Liver (tissue), 9 donors: ENCODE measurements around the gene CLIC5. TPM values are rescaled to one million over a fixed set of nuclear protein-coding genes. Genes with fewer than 3 reads are reported as not detected.

Experiments
- DNase-seq: peaks from one replicate; pipeline ENCODE4 v3.0.0-alpha.2; 2017; ENCODE audit warnings: low spot score
- H3K27ac ChIP-seq, 2 donors: one replicate each; pipeline ENCODE4 v1.7.0; 2013; ENCODE audit warnings: inconsistent platforms in 2 of 2, low read length in 2 of 2, control low read depth in 1 of 2, low read depth in 1 of 2, mild to moderate bottlenecking in 1 of 2
- H3K27me3 ChIP-seq, 4 donors: one replicate each; pipeline versions ENCODE4 v1.6.1 to v1.7.0; 2013; ENCODE audit warnings: low read length in 3 of 4, inconsistent platforms in 1 of 4, mild to moderate bottlenecking in 1 of 4, moderate library complexity in 1 of 4; ENCODE audit not compliant: control insufficient read depth in 4 of 4, insufficient read depth in 4 of 4
- H3K36me3 ChIP-seq, 4 donors: one replicate each; pipeline versions ENCODE4 v1.6.1 to v1.7.0; 2013; ENCODE audit warnings: low read length in 3 of 4, mild to moderate bottlenecking in 3 of 4, low read depth in 1 of 4, moderate library complexity in 1 of 4; ENCODE audit not compliant: control insufficient read depth in 4 of 4, insufficient read depth in 3 of 4
- H3K4me1 ChIP-seq, 4 donors: one replicate each; pipeline versions ENCODE4 v1.6.1 to v1.7.0; 2013; ENCODE audit warnings: low read length in 3 of 4, mild to moderate bottlenecking in 3 of 4, moderate library complexity in 1 of 4; ENCODE audit not compliant: control insufficient read depth in 4 of 4, insufficient read depth in 4 of 4
- H3K4me3 ChIP-seq, 3 donors: one replicate each; pipeline versions ENCODE4 v1.6.1 to v1.7.0; 2013; ENCODE audit warnings: low read length in 3 of 3, control low read depth in 1 of 3, low read depth in 1 of 3, mild to moderate bottlenecking in 1 of 3
- H3K9ac ChIP-seq, 2 donors: one replicate each; pipeline ENCODE4 v1.7.0; 2013; ENCODE audit warnings: low read length in 2 of 2, mild to moderate bottlenecking in 2 of 2, moderate library complexity in 2 of 2, control low read depth in 1 of 2, low read depth in 1 of 2
- H3K9me3 ChIP-seq, 4 donors: one replicate each; pipeline versions ENCODE4 v1.6.1 to v1.7.0; 2013; ENCODE audit warnings: low read length in 3 of 4; ENCODE audit not compliant: control insufficient read depth in 4 of 4
- FOXA1 ChIP-seq: IDR thresholded peaks from 2 replicates; pipeline ENCODE4 v1.6.1; 2016; ENCODE audit warnings: antibody characterized with exemption
- FOXA2 ChIP-seq: IDR thresholded peaks from 2 replicates; pipeline ENCODE4 v1.6.1; 2016; ENCODE audit warnings: antibody characterized with exemption
- HNF4A ChIP-seq, 2 donors: conservative IDR thresholded peaks; 2 replicates each; pipeline ENCODE4 v1.6.1; 2016; ENCODE audit warnings: antibody characterized with exemption in 2 of 2, mild to moderate bottlenecking in 2 of 2
- HNF4G ChIP-seq: IDR thresholded peaks from 2 replicates; pipeline ENCODE4 v1.6.1; 2016; ENCODE audit warnings: antibody characterized with exemption
- NR2F2 ChIP-seq: IDR thresholded peaks from 2 replicates; pipeline ENCODE4 v1.6.1; 2016; ENCODE audit warnings: antibody characterized with exemption
- YY1 ChIP-seq: IDR thresholded peaks from 2 replicates; pipeline ENCODE4 v1.6.1; 2016; ENCODE audit warnings: antibody characterized with exemption, mild to moderate bottlenecking
- WGBS: extraction: QIAGEN DNeasy Blood & Tissue Kit; methylation state at CpG from one replicate; pipeline ENCODE4 v1.1.7; 2013; 5-methylcytosine and 5-hydroxymethylcytosine counted together
- polyA plus RNA-seq, 2 donors: library from polyadenylated mRNA; stranded (reverse) in 1 of 2; unstranded in 1 of 2; fragments of 200-250 nt in 1 of 2; fragments of >200 nt in 1 of 2; fragmentation: Nextera tagmentation in 1 of 2; extraction: Ambion mirVana in 1 of 2; gene quantifications; one replicate each; pipeline versions ENCODE4 v1.2.1 to v1.2.3, GENCODE V29; 2013 to 2015
- total RNA-seq, 2 donors: library from RNA; depleted of rRNA; stranded (reverse); fragments of >200 nt; gene quantifications; one replicate each; pipeline ENCODE4 v1.2.3, GENCODE V29; 2014
- TF ChIP-seq, protein P1 (sequence below): IDR thresholded peaks from 2 replicates; pipeline ENCODE4 v1.6.1; 2016; ENCODE audit warnings: antibody characterized with exemption, mild to moderate bottlenecking
- TF ChIP-seq, protein P2 (sequence below): IDR thresholded peaks from 2 replicates; pipeline ENCODE4 v1.6.1; 2016; ENCODE audit warnings: antibody characterized with exemption
- TF ChIP-seq, protein P3 (sequence below): fragments of 150-350 bp; IDR thresholded peaks from 2 replicates; pipeline ENCODE4 v1.5.1; 2017; ENCODE audit warnings: improper control_type of control experiment, low read depth, low read length; ENCODE audit not compliant: missing input control
- TF ChIP-seq, protein P4 (sequence below): IDR thresholded peaks from 2 replicates; pipeline ENCODE4 v1.6.1; 2016; ENCODE audit warnings: antibody characterized with exemption
- TF ChIP-seq, protein P5 (sequence below): IDR thresholded peaks from 2 replicates; pipeline ENCODE4 v1.6.1; 2016; ENCODE audit warnings: antibody characterized with exemption
- donor health status: healthy.
- donor health status: healthy.
- donor health status: healthy.
- donor health status: healthy.
- donor health status: healthy.

The CLIC5 gene
- total and polyA plus RNA-seq, 4 donors = 0.05 to 0.33 (median 0.14) TPM

DNA sequence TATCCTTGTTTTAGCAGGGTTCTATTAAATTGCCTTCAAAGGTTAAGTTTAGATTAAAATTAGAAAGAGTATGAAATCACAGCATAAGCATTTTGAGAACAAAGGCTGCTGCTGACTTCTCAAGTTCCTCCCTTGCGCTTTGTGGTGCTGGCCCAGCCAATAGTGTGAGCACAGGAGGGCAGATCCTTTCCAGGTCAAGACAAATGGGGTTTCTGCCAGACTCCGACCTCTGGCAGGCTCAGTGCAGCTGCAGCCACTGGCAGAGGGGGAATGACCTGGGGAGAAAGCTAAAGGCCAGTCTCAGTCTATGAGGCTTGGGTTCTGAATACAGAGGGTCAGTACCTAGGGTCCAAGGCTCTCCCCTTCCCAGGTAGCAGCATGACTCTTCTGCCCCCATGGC, 27.0 kb downstream of the CLIC5 start:
- H3K27ac ChIP-seq = no peak overlapping the region
- no peaks in the 10 kb centered on the region for H3K36me3 ChIP-seq
- no peak for DNase-seq
- TF ChIP-seq YY1 (no peak), FOXA1 (no peak), HNF4G (no peak), HNF4A (conservative IDR thresholded peaks at IDR 0.05) (no peak), FOXA2 (no peak), NR2F2 (no peak)
- TF ChIP-seq, protein P1, sequence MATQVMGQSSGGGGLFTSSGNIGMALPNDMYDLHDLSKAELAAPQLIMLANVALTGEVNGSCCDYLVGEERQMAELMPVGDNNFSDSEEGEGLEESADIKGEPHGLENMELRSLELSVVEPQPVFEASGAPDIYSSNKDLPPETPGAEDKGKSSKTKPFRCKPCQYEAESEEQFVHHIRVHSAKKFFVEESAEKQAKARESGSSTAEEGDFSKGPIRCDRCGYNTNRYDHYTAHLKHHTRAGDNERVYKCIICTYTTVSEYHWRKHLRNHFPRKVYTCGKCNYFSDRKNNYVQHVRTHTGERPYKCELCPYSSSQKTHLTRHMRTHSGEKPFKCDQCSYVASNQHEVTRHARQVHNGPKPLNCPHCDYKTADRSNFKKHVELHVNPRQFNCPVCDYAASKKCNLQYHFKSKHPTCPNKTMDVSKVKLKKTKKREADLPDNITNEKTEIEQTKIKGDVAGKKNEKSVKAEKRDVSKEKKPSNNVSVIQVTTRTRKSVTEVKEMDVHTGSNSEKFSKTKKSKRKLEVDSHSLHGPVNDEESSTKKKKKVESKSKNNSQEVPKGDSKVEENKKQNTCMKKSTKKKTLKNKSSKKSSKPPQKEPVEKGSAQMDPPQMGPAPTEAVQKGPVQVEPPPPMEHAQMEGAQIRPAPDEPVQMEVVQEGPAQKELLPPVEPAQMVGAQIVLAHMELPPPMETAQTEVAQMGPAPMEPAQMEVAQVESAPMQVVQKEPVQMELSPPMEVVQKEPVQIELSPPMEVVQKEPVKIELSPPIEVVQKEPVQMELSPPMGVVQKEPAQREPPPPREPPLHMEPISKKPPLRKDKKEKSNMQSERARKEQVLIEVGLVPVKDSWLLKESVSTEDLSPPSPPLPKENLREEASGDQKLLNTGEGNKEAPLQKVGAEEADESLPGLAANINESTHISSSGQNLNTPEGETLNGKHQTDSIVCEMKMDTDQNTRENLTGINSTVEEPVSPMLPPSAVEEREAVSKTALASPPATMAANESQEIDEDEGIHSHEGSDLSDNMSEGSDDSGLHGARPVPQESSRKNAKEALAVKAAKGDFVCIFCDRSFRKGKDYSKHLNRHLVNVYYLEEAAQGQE = no peak
- TF ChIP-seq, protein P2, sequence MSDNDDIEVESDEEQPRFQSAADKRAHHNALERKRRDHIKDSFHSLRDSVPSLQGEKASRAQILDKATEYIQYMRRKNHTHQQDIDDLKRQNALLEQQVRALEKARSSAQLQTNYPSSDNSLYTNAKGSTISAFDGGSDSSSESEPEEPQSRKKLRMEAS = no peak
- no peaks in the 10 kb centered on the region for H3K9me3 ChIP-seq
- WGBS = 78% methylated on average over 2 of the region's 2 CpGs
- H3K4me3 ChIP-seq = no peak overlapping the region
- no peak overlapping the region for H3K9ac ChIP-seq
- no peaks in the 10 kb centered on the region for H3K4me1 ChIP-seq
- H3K27me3 ChIP-seq = no peaks in the 10 kb centered on the region

DNA sequence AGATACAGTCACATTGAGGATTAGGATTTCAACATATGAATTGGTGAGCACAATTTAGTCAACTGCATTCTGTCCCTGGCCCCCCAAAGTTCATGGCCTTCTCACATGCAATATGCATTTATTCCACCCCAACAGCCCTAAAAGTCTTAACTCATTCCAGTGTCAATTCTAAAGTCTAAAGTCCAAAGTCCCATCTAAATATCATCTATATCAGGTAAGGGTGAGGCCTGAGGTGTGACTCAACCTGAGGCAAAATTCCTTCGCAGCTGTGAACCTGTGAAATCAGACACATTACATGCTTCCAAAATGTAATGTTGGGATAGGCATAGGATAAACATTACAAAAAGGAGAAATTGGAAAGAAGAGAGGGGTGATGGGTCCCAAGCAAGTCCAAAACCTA, 27.8 kb downstream of the CLIC5 start:
- Histone ChIP-seq H3K4me3 (no peak overlapping the region), H3K27ac (no peak overlapping the region), H3K9me3 (no peaks in the 10 kb centered on the region), H3K9ac (no peak overlapping the region), H3K4me1 (no peaks in the 10 kb centered on the region), H3K27me3 (no peaks in the 10 kb centered on the region), H3K36me3 (no peaks in the 10 kb centered on the region)
- DNase-seq = no peak
- WGBS = 86% methylated on average over 1 of the region's 1 CpG
- TF ChIP-seq, protein P2 = no peak
- TF ChIP-seq, protein P3, sequence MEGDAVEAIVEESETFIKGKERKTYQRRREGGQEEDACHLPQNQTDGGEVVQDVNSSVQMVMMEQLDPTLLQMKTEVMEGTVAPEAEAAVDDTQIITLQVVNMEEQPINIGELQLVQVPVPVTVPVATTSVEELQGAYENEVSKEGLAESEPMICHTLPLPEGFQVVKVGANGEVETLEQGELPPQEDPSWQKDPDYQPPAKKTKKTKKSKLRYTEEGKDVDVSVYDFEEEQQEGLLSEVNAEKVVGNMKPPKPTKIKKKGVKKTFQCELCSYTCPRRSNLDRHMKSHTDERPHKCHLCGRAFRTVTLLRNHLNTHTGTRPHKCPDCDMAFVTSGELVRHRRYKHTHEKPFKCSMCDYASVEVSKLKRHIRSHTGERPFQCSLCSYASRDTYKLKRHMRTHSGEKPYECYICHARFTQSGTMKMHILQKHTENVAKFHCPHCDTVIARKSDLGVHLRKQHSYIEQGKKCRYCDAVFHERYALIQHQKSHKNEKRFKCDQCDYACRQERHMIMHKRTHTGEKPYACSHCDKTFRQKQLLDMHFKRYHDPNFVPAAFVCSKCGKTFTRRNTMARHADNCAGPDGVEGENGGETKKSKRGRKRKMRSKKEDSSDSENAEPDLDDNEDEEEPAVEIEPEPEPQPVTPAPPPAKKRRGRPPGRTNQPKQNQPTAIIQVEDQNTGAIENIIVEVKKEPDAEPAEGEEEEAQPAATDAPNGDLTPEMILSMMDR = no peak
- TF ChIP-seq YY1 (no peak), HNF4A (conservative IDR thresholded peaks at IDR 0.05) (peak; percentile 8 to 38)

DNA sequence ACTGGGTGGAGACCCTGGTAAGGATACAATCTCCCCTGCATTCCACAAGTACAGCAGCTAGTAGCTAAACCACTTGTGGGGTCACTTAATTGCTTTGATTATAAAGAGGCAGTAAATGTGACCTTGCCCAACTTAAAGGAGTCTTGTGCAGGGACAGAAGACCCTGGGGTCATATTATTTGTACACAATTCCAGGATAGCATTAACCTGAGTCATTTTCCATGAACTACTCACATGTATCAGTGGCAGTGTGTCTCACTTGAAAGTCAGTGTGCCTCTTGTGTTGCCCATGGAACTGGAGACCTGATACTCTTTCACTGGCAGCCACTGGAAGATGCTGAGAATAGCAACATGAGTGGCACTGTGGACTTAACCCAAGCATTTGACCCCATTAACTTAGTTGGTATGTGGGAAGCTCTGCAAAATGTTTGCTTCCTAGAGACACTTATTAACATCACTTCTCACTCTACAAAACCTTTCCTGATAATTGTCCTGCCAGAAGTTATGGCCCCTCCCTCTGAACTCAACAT, 28.9 kb downstream of the CLIC5 start:
- no peaks in the 10 kb centered on the region for H3K36me3 ChIP-seq
- H3K9ac ChIP-seq = no peak overlapping the region
- no peak overlapping the region for H3K4me3 ChIP-seq
- no peaks in the 10 kb centered on the region for H3K4me1 ChIP-seq
- H3K27ac ChIP-seq = no peak overlapping the region
- no peaks in the 10 kb centered on the region for H3K27me3 ChIP-seq
- DNase-seq = no peak
- TF ChIP-seq HNF4A (conservative IDR thresholded peaks at IDR 0.05) (no peak), NR2F2 (no peak)
- TF ChIP-seq, protein P4, sequence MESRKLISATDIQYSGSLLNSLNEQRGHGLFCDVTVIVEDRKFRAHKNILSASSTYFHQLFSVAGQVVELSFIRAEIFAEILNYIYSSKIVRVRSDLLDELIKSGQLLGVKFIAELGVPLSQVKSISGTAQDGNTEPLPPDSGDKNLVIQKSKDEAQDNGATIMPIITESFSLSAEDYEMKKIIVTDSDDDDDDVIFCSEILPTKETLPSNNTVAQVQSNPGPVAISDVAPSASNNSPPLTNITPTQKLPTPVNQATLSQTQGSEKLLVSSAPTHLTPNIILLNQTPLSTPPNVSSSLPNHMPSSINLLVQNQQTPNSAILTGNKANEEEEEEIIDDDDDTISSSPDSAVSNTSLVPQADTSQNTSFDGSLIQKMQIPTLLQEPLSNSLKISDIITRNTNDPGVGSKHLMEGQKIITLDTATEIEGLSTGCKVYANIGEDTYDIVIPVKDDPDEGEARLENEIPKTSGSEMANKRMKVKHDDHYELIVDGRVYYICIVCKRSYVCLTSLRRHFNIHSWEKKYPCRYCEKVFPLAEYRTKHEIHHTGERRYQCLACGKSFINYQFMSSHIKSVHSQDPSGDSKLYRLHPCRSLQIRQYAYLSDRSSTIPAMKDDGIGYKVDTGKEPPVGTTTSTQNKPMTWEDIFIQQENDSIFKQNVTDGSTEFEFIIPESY = no peak
- TF ChIP-seq, protein P5, sequence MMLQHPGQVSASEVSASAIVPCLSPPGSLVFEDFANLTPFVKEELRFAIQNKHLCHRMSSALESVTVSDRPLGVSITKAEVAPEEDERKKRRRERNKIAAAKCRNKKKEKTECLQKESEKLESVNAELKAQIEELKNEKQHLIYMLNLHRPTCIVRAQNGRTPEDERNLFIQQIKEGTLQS = no peak
- TF ChIP-seq, protein P1 = no peak
- no peaks in the 10 kb centered on the region for H3K9me3 ChIP-seq
